Mesendoderm (in vitro differentiated cells): ENCODE data around the gene KDM5C.
A peak's percentile ranks its signal among the peaks of the same experiment; 100 is the strongest.

Source experiments
- DNase-seq: peaks from one replicate; pipeline ENCODE4 v3.0.0; 2013
- H2AK5ac ChIP-seq: 2 replicates; pipeline ENCODE4 v1.6.1; 2013; ENCODE audit warnings: low read length, inconsistent platforms
- H2BK120ac ChIP-seq: 2 replicates; pipeline ENCODE4 v1.6.1; 2013; ENCODE audit warnings: low read depth, mild to moderate bottlenecking, low read length, moderate library complexity, mixed read lengths
- H2BK15ac ChIP-seq: replicated peaks from 2 replicates; pipeline ENCODE4 v1.6.1; 2013; ENCODE audit warnings: low read depth, mild to moderate bottlenecking, moderate library complexity
- H2BK5ac ChIP-seq: 2 replicates; pipeline ENCODE4 v1.6.1; 2013; ENCODE audit warnings: low read length, inconsistent platforms
- H3K18ac ChIP-seq: 2 replicates; pipeline ENCODE4 v1.6.1; 2013; ENCODE audit warnings: mild to moderate bottlenecking, low read length, mixed read lengths
- H3K23ac ChIP-seq: one replicate; pipeline ENCODE4 v1.6.1; 2013; ENCODE audit warnings: low read length
- H3K27ac ChIP-seq: 2 replicates; pipeline ENCODE4 v1.5.1; 2013; ENCODE audit warnings: low read depth, mild to moderate bottlenecking, inconsistent platforms, low read length, moderate library complexity
- H3K27me3 ChIP-seq: 2 replicates; pipeline ENCODE4 v1.6.1; 2013; ENCODE audit warnings: low read length, control low read depth, mild to moderate bottlenecking, inconsistent platforms; ENCODE audit not compliant: insufficient read depth, poor library complexity
- H3K36me3 ChIP-seq: 2 replicates; pipeline ENCODE4 v1.6.1; 2013; ENCODE audit warnings: low read length, inconsistent platforms; ENCODE audit not compliant: control insufficient read depth, insufficient read depth
- H3K4ac ChIP-seq: one replicate; pipeline ENCODE4 v1.6.1; 2013; ENCODE audit warnings: low read depth, mild to moderate bottlenecking, low read length, moderate library complexity
- H3K4me1 ChIP-seq: 2 replicates; pipeline ENCODE4 v1.6.1; 2013; ENCODE audit warnings: low read depth, low read length, inconsistent platforms; ENCODE audit not compliant: control insufficient read depth
- H3K4me2 ChIP-seq: 2 replicates; pipeline ENCODE4 v1.6.1; 2013; ENCODE audit warnings: low read length
- H3K4me3 ChIP-seq: 2 replicates; pipeline ENCODE4 v1.5.1; 2013; ENCODE audit warnings: mild to moderate bottlenecking, low read length
- H3K56ac ChIP-seq: one replicate; pipeline ENCODE4 v1.6.1; 2013; ENCODE audit warnings: low read length
- H3K79me1 ChIP-seq: 2 replicates; pipeline ENCODE4 v1.6.1; 2013; ENCODE audit warnings: low read length, inconsistent platforms
- H3K79me2 ChIP-seq: 2 replicates; pipeline ENCODE4 v1.6.1; 2013; ENCODE audit warnings: mild to moderate bottlenecking, low read length; ENCODE audit not compliant: control insufficient read depth, insufficient read depth
- H3K9ac ChIP-seq: 2 replicates; pipeline ENCODE4 v1.6.1; 2013; ENCODE audit warnings: low read length, inconsistent platforms
- H4K5ac ChIP-seq: one replicate; pipeline ENCODE4 v1.6.1; 2013; ENCODE audit warnings: low read length
- H4K8ac ChIP-seq: one replicate; pipeline ENCODE4 v1.6.1; 2013; ENCODE audit warnings: low read depth, mild to moderate bottlenecking, control low read depth, low read length, moderate library complexity
- WGBS: extraction: QIAGEN DNeasy Blood & Tissue Kit; methylation state at CpG from one replicate; pipeline ENCODE4 v1.1.7; 2013; ENCODE audit warnings: low lambda C conversion rate, missing lambda C conversion rate; ENCODE audit not compliant: insufficient coverage; ENCODE audit errors: extremely low coverage; 5-methylcytosine and 5-hydroxymethylcytosine counted together

KDM5C gene

GRCh38 chrX:53195401-53195800 lies 29.6 kb downstream of the KDM5C start:
- no peak overlapping the region for H3K27ac ChIP-seq
- no peaks in the 10 kb centered on the region for H3K4me1 ChIP-seq
- DNase-seq: no peak
- no peak overlapping the region for H3K4ac ChIP-seq
- H4K8ac ChIP-seq: no peak overlapping the region
- no CpG with 5 or more reads among the region's 2 CpGs for WGBS
- no peak overlapping the region for H2BK15ac ChIP-seq
- H3K23ac ChIP-seq: no peak overlapping the region
- H2AK5ac ChIP-seq: no peak overlapping the region
- H3K36me3 ChIP-seq: peaks cover 8% of the 10 kb centered on the region
- H3K56ac ChIP-seq: no peak overlapping the region
- no peak overlapping the region for H2BK5ac ChIP-seq
- no peak overlapping the region for H3K9ac ChIP-seq
- H3K79me2 ChIP-seq: no peaks in the 10 kb centered on the region
- no peak overlapping the region for H3K4me2 ChIP-seq
- no peak overlapping the region for H3K18ac ChIP-seq
- no peak overlapping the region for H2BK120ac ChIP-seq
- no peak overlapping the region for H4K5ac ChIP-seq
- no peak overlapping the region for H3K4me3 ChIP-seq
- H3K27me3 ChIP-seq: no peaks in the 10 kb centered on the region
- no peaks in the 10 kb centered on the region for H3K79me1 ChIP-seq

DNA sequence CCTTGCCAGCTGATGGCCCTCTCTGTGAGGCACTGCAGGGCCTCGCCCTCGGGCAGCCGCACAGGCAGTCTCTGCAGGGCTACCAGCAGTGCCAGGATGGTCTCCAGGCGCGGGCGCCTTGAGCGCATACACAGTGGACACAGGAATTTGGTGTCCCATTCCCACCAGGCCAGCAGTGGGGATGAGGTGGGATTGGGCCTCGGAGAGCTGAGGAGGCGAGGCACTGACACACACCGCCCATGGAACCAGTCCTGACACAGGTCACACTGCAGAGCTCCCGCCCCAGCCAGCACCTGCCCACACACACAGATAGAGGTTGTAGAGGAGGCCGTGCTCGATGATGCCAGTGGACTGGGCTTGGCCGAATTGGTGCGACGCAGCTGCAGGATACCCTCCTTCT lies 30.7 kb downstream of the KDM5C start:
- no peak for DNase-seq
- Histone ChIP-seq H2BK15ac (no peak overlapping the region), H3K18ac (no peak overlapping the region), H3K79me1 (no peaks in the 10 kb centered on the region), H3K4ac (no peak overlapping the region), H2AK5ac (no peak overlapping the region), H4K5ac (no peak overlapping the region), H2BK5ac (no peak overlapping the region), H3K9ac (no peak overlapping the region), H4K8ac (no peak overlapping the region), H3K23ac (no peak overlapping the region), H3K36me3 (peaks cover 8% of the 10 kb centered on the region), H3K4me3 (no peak overlapping the region), H3K4me2 (no peak overlapping the region), H3K4me1 (no peaks in the 10 kb centered on the region), H3K56ac (no peak overlapping the region), H3K79me2 (no peaks in the 10 kb centered on the region), H3K27ac (no peak overlapping the region), H2BK120ac (no peak overlapping the region), H3K27me3 (no peaks in the 10 kb centered on the region)
- WGBS: no CpG with 5 or more reads among the region's 16 CpGs

GRCh38 chrX:53193093-53193492 lies 31.9 kb downstream of the KDM5C start:
- Histone ChIP-seq H2BK15ac (no peak overlapping the region), H4K8ac (no peak overlapping the region), H3K4me3 (no peak overlapping the region), H3K27me3 (no peaks in the 10 kb centered on the region), H3K18ac (no peak overlapping the region), H3K23ac (no peak overlapping the region), H3K4ac (no peak overlapping the region), H2BK5ac (no peak overlapping the region), H3K4me1 (no peaks in the 10 kb centered on the region), H3K27ac (no peak overlapping the region), H3K79me2 (no peaks in the 10 kb centered on the region), H3K79me1 (no peaks in the 10 kb centered on the region), H3K56ac (no peak overlapping the region), H3K9ac (no peak overlapping the region), H4K5ac (no peak overlapping the region), H3K4me2 (no peak overlapping the region), H2BK120ac (no peak overlapping the region), H3K36me3 (peaks cover 8% of the 10 kb centered on the region), H2AK5ac (no peak overlapping the region)
- no peak for DNase-seq
- no CpG with 5 or more reads among the region's 16 CpGs for WGBS

- no peak overlapping the region for H2AK5ac ChIP-seq
- no peak overlapping the region for H3K4me3 ChIP-seq
- H3K27ac ChIP-seq: no peak overlapping the region
- H3K4me2 ChIP-seq: no peak overlapping the region
- peak overlapping the region; percentile 22 for H3K56ac ChIP-seq
- H3K36me3 ChIP-seq: peaks cover 2% of the 10 kb centered on the region
- H3K79me2 ChIP-seq: no peaks in the 10 kb centered on the region
- H2BK5ac ChIP-seq: no peak overlapping the region
- DNase-seq: peak; percentile 53
- WGBS: no CpG with 5 or more reads among the region's 6 CpGs
- H3K4me1 ChIP-seq: no peaks in the 10 kb centered on the region
- no peak overlapping the region for H3K23ac ChIP-seq
- no peak overlapping the region for H3K18ac ChIP-seq
- no peak overlapping the region for H3K9ac ChIP-seq
- H4K5ac ChIP-seq: no peak overlapping the region
- H2BK120ac ChIP-seq: no peak overlapping the region
- no peak overlapping the region for H2BK15ac ChIP-seq
- H4K8ac ChIP-seq: no peak overlapping the region
- H3K79me1 ChIP-seq: no peaks in the 10 kb centered on the region
- H3K4ac ChIP-seq: no peak overlapping the region
- no peaks in the 10 kb centered on the region for H3K27me3 ChIP-seq
Observed at GRCh38 chrX:53190363-53190960, 34.5 kb downstream of the KDM5C start.

GRCh38 chrX:53188763-53189162 lies 36.2 kb downstream of the KDM5C start:
- Histone ChIP-seq H3K27me3 (no peaks in the 10 kb centered on the region), H3K4ac (no peak overlapping the region), H3K23ac (no peak overlapping the region), H3K4me2 (no peak overlapping the region), H3K27ac (no peak overlapping the region), H4K5ac (no peak overlapping the region), H3K36me3 (peaks cover 2% of the 10 kb centered on the region), H2BK15ac (no peak overlapping the region), H3K79me1 (no peaks in the 10 kb centered on the region), H2BK5ac (no peak overlapping the region), H3K18ac (no peak overlapping the region), H3K9ac (no peak overlapping the region), H3K4me3 (no peak overlapping the region), H4K8ac (no peak overlapping the region), H2AK5ac (no peak overlapping the region), H3K56ac (peak overlapping the region; percentile 7), H3K79me2 (no peaks in the 10 kb centered on the region), H2BK120ac (no peak overlapping the region), H3K4me1 (no peaks in the 10 kb centered on the region)
- peak; percentile 23 for DNase-seq
- WGBS: no CpG with 5 or more reads among the region's 2 CpGs

- H3K23ac ChIP-seq: no peak overlapping the region
- no peak overlapping the region for H2BK120ac ChIP-seq
- H3K4me2 ChIP-seq: no peak overlapping the region
- H3K79me1 ChIP-seq: no peaks in the 10 kb centered on the region
- no peak overlapping the region for H2AK5ac ChIP-seq
- no peak overlapping the region for H2BK5ac ChIP-seq
- H3K27ac ChIP-seq: no peak overlapping the region
- H3K4ac ChIP-seq: no peak overlapping the region
- no peak overlapping the region for H3K9ac ChIP-seq
- H2BK15ac ChIP-seq: no peak overlapping the region
- H3K4me3 ChIP-seq: no peak overlapping the region
- no peak overlapping the region for H4K5ac ChIP-seq
- H3K56ac ChIP-seq: no peak overlapping the region
- no peaks in the 10 kb centered on the region for H3K79me2 ChIP-seq
- no CpG with 5 or more reads among the region's 2 CpGs for WGBS
- no peak for DNase-seq
- H3K27me3 ChIP-seq: no peaks in the 10 kb centered on the region
- no peak overlapping the region for H4K8ac ChIP-seq
- H3K4me1 ChIP-seq: no peaks in the 10 kb centered on the region
- H3K36me3 ChIP-seq: no peaks in the 10 kb centered on the region
- no peak overlapping the region for H3K18ac ChIP-seq
Observed at GRCh38 chrX:53186351-53186750, 38.7 kb downstream of the KDM5C start.
